Osteoblast (primary cell): ENCODE measurements around the gene CCDC87. TPM values are rescaled to one million over a fixed set of nuclear protein-coding genes. Genes with fewer than 3 reads are reported as not detected.
"Not testable (repeated sequence)": the region's sequence is repeated elsewhere in the genome, so short reads cannot be mapped to it uniquely, and the experiment has no call there.

Experiments
- DNase-seq: peaks from one replicate; pipeline ENCODE4 v3.0.0; 2011; ENCODE audit warnings: low spot score, mixed read lengths; ENCODE audit not compliant: insufficient read length; ENCODE audit errors: missing footprints
- H2AFZ ChIP-seq: 2 replicates; pipeline ENCODE4 v1.6.0; 2011; ENCODE audit warnings: mild to moderate bottlenecking, low read length
- H3K27ac ChIP-seq: 2 replicates; pipeline ENCODE4 v1.5.1; 2011; ENCODE audit warnings: mild to moderate bottlenecking, low read depth, low read length, moderate library complexity
- H3K27me3 ChIP-seq: 2 replicates; pipeline ENCODE4 v1.6.0; 2012; ENCODE audit warnings: mild to moderate bottlenecking, control low read depth, inconsistent platforms, low read length, moderate library complexity; ENCODE audit not compliant: insufficient read depth
- H3K36me3 ChIP-seq: 2 replicates; pipeline ENCODE4 v1.5.1; 2011; ENCODE audit warnings: mild to moderate bottlenecking, low read length, control low read depth, moderate library complexity; ENCODE audit not compliant: insufficient read depth
- H3K4me1 ChIP-seq: 2 replicates; pipeline ENCODE4 v1.5.1; 2011; ENCODE audit warnings: mild to moderate bottlenecking, low read length, control low read depth, moderate library complexity; ENCODE audit not compliant: insufficient read depth
- H3K4me2 ChIP-seq: 2 replicates; pipeline ENCODE4 v1.6.0; 2011; ENCODE audit warnings: mild to moderate bottlenecking, low read length; ENCODE audit not compliant: insufficient read depth
- H3K4me3 ChIP-seq: fragments of 200-600 bp; sonication (generic); 3 replicates; pipeline ENCODE4 v1.5.1; 2012; ENCODE audit warnings: mild to moderate bottlenecking, low read length, inconsistent platforms; ENCODE audit not compliant: insufficient read depth
- H3K79me2 ChIP-seq: 2 replicates; pipeline ENCODE4 v1.6.0; 2012; ENCODE audit warnings: mild to moderate bottlenecking, low read length, control low read depth, inconsistent platforms; ENCODE audit not compliant: insufficient read depth
- H3K9me3 ChIP-seq: 2 replicates; pipeline ENCODE4 v1.5.1; 2011; ENCODE audit warnings: low read depth, low read length, control low read depth
- H4K20me1 ChIP-seq: 2 replicates; pipeline ENCODE4 v1.6.0; 2012; ENCODE audit warnings: mild to moderate bottlenecking, low read length, control low read depth; ENCODE audit not compliant: insufficient read depth
- total RNA-seq: library from RNA; depleted of rRNA; stranded (reverse); fragments of >200 nt; gene quantifications from 2 replicates; pipeline ENCODE4 v1.2.3, GENCODE V29; 2012
- TF ChIP-seq, protein P1 (sequence below): IDR thresholded peaks from 2 replicates; pipeline ENCODE4 v1.5.1; 2011; ENCODE audit warnings: mild to moderate bottlenecking, low read depth, low read length, moderate library complexity; ENCODE audit errors: extremely low read depth

CCDC87 gene, protein sequence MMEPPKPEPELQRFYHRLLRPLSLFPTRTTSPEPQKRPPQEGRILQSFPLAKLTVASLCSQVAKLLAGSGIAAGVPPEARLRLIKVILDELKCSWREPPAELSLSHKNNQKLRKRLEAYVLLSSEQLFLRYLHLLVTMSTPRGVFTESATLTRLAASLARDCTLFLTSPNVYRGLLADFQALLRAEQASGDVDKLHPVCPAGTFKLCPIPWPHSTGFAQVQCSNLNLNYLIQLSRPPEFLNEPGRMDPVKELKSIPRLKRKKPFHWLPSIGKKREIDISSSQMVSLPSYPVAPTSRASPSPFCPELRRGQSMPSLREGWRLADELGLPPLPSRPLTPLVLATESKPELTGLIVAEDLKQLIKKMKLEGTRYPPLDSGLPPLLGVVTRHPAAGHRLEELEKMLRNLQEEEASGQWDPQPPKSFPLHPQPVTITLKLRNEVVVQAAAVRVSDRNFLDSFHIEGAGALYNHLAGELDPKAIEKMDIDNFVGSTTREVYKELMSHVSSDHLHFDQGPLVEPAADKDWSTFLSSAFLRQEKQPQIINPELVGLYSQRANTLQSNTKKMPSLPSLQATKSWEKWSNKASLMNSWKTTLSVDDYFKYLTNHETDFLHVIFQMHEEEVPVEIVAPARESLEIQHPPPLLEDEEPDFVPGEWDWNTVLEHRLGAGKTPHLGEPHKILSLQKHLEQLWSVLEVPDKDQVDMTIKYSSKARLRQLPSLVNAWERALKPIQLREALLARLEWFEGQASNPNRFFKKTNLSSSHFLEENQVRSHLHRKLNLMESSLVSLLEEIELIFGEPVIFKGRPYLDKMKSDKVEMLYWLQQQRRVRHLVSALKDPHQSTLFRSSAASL
- total RNA-seq, result 0.88 and 1.1 TPM in 2 replicates

DNA sequence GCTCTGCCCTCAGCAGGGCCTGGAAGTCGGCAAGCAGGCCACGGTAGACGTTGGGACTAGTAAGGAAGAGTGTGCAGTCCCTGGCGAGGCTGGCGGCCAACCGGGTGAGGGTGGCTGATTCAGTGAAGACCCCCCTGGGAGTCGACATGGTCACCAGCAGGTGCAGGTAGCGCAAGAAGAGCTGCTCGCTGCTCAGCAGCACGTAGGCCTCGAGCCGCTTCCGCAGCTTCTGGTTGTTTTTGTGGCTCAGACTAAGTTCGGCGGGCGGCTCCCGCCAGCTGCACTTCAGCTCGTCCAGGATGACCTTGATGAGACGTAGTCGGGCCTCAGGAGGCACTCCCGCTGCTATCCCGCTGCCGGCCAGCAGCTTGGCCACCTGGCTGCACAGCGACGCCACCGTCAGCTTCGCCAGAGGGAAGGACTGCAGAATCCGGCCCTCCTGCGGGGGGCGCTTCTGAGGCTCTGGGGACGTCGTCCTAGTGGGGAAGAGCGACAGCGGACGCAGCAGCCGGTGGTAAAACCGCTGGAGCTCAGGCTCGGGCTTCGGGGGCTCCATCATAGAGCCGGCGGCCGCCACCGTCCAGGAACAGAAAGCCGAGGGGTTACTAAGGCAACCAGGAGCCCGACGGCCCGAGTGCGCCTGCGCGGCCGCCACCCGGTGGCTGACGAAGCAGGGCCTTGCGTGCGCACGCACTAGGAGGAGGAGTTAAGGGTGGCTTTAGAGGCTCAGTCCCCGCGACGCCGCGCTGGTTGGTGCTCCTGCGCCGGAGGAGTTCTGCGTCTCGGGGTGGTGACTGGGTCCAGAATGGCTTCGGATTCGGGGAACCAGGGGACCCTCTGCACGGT, at the start of gene CCDC87, which contains the start of gene CCS:
TSS of gene CCDC87 (minus strand) at position 607 of the 846 bp plus-strand sequence. CDS start at position 559, 48 bp downstream.
TSS of gene CCS (plus strand) at position 729 of the 846 bp plus-strand sequence. CDS start at position 806, 77 bp downstream.
- TF ChIP-seq, protein P1, sequence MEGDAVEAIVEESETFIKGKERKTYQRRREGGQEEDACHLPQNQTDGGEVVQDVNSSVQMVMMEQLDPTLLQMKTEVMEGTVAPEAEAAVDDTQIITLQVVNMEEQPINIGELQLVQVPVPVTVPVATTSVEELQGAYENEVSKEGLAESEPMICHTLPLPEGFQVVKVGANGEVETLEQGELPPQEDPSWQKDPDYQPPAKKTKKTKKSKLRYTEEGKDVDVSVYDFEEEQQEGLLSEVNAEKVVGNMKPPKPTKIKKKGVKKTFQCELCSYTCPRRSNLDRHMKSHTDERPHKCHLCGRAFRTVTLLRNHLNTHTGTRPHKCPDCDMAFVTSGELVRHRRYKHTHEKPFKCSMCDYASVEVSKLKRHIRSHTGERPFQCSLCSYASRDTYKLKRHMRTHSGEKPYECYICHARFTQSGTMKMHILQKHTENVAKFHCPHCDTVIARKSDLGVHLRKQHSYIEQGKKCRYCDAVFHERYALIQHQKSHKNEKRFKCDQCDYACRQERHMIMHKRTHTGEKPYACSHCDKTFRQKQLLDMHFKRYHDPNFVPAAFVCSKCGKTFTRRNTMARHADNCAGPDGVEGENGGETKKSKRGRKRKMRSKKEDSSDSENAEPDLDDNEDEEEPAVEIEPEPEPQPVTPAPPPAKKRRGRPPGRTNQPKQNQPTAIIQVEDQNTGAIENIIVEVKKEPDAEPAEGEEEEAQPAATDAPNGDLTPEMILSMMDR, result peak; percentile 55

DNA sequence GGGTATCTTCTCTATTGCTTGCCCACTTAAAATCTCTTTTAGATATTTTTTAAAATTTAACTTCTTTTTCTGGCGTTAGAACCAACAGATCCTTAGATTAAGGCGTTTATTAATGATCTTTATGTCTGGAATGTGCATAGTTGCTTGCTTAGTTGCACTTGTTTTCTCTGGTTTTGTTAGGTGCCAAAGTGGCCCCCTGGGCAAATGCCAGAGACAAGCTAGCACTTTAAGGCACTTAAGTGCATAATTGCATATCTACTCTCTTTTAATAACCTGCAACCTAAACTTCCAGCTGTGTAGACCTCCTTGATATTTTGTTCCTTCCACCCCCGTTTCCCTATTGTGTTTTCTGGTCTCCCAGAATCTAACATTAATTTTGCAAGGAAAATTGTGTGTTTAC, 49.0 kb upstream of the CCDC87 start:
- peaks cover 47% of the 10 kb centered on the region for H3K4me1 ChIP-seq
- H3K9me3 ChIP-seq, result no peaks in the 10 kb centered on the region
- H3K79me2 ChIP-seq, result peaks cover 96% of the 10 kb centered on the region
- TF ChIP-seq, protein P1, result no peak
- no peak for DNase-seq
- no peaks in the 10 kb centered on the region for H3K27me3 ChIP-seq
- H2AFZ ChIP-seq, result no peak overlapping the region
- peaks cover 86% of the 10 kb centered on the region for H4K20me1 ChIP-seq
- peak overlapping the region; percentile 89 for H3K4me3 ChIP-seq
- no peak overlapping the region for H3K27ac ChIP-seq
- peak overlapping the region; percentile 85 for H3K4me2 ChIP-seq
- peaks cover 68% of the 10 kb centered on the region for H3K36me3 ChIP-seq

More for the DNA sequence above, at the start of gene CCDC87, which contains the start of gene CCS:
- Histone ChIP-seq H3K27ac (peak within 1 kb of the TSS; percentile 75), H3K9me3 (no peaks in the 10 kb centered on the region), H3K27me3 (no peaks in the 10 kb centered on the region), H3K4me1 (peaks cover 24% of the 10 kb centered on the region), H3K79me2 (peaks cover 31% of the 10 kb centered on the region), H3K4me2 (peak within 1 kb of the TSS; percentile 94), H2AFZ (peak within 1 kb of the TSS; percentile 96), H4K20me1 (no peaks in the 10 kb centered on the region), H3K36me3 (no peaks in the 10 kb centered on the region), H3K4me3 (peak within 1 kb of the TSS; percentile 91)
- DNase-seq, result peak; percentile 100

DNA sequence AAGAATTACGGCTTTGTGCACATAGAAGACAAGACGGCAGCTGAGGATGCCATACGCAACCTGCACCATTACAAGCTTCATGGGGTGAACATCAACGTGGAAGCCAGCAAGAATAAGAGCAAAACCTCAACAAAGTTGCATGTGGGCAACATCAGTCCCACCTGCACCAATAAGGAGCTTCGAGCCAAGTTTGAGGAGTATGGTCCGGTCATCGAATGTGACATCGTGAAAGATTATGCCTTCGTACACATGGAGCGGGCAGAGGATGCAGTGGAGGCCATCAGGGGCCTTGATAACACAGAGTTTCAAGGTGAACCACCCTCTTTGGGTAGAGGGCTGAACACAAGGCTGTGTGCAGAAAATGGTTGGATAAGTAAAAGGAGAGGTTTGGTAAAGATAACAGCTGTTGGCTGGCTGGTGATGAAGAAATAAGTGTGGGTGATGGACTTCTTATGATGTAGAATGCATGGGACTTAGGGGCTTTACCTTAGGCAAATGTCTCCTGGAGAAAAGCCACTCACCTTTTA, 47.0 kb upstream of the CCDC87 start:
- peak overlapping the region; percentile 89 for H3K4me3 ChIP-seq
- H3K36me3 ChIP-seq, result peaks cover 55% of the 10 kb centered on the region
- H4K20me1 ChIP-seq, result peaks cover 74% of the 10 kb centered on the region
- H2AFZ ChIP-seq, DNase-seq, H3K27me3 ChIP-seq, H3K9me3 ChIP-seq: not testable (repeated sequence)
- peaks cover 44% of the 10 kb centered on the region for H3K4me1 ChIP-seq
- H3K4me2 ChIP-seq, result peak overlapping the region; percentile 85
- peak overlapping the region; percentile 94 for H3K27ac ChIP-seq
- peaks cover 96% of the 10 kb centered on the region for H3K79me2 ChIP-seq
